Esophagus squamous epithelium (tissue), 4 donors: ENCODE data around the gene KRTAP9-6.
"Not testable (repeated sequence)": the region's sequence is repeated elsewhere in the genome, so short reads cannot be mapped to it uniquely, and the experiment has no call there.

ENCODE experiments used
- CTCF ChIP-seq, 6 experiments: fragments of 450-650 bp in 4 of 6; fragments of 200-600 bp in 2 of 6; sonication (generic) in 2 of 6; IDR thresholded peaks; one replicate each; pipeline ENCODE4 v1.5.1; 2016 to 2019; ENCODE audit warnings: antibody characterized with exemption in 6 of 6, mild to moderate bottlenecking in 4 of 6, moderate library complexity in 4 of 6
- POLR2A ChIP-seq, 4 donors: fragments of 450-650 bp; IDR thresholded peaks; one replicate each; pipeline ENCODE4 v1.6.1; 2017; ENCODE audit warnings: antibody characterized with exemption in 4 of 4, mild to moderate bottlenecking in 4 of 4, moderate library complexity in 3 of 4

- TF ChIP-seq CTCF, POLR2A (IDR thresholded peaks at IDR 0.05): not testable (repeated sequence)
Measured at GRCh38 chr17:41246995-41247787, 18.0 kb upstream of the KRTAP9-6 start.
